K562 (cell line): ENCODE data around the gene RDH11. TPM values are rescaled to one million over a fixed set of nuclear protein-coding genes. Genes with fewer than 3 reads are reported as not detected.
A peak's percentile ranks its signal among the peaks of the same experiment; 100 is the strongest.

Source experiments
- ARID2 ChIP-seq: fragments of 450-650 bp; IDR thresholded peaks from 2 replicates; pipeline ENCODE4 v1.6.1; 2017; ENCODE audit warnings: antibody characterized with exemption, mild to moderate bottlenecking
- CREBBP ChIP-seq: IDR thresholded peaks from one replicate; pipeline ENCODE4 v1.6.1; 2012; ENCODE audit warnings: low read depth, mild to moderate bottlenecking, control low read depth, inconsistent platforms, low read length
- CREM ChIP-seq: IDR thresholded peaks from 2 replicates; pipeline ENCODE4 v1.6.1; 2014; ENCODE audit warnings: antibody characterized with exemption, low read depth
- ELF4 ChIP-seq: fragments of 450-650 bp; formaldehyde crosslinking; IDR thresholded peaks from 2 replicates; pipeline ENCODE4 v1.4.0; 2022; ENCODE audit warnings: missing genetic modification characterization
- GATAD2B ChIP-seq: fragments of 450-650 bp; IDR thresholded peaks from 2 replicates; pipeline ENCODE4 v1.6.1; 2017; ENCODE audit warnings: mild to moderate bottlenecking, borderline replicate concordance
- ILF3 ChIP-seq: fragments of 450-650 bp; IDR thresholded peaks from 2 replicates; pipeline ENCODE4 v1.6.1; 2018; ENCODE audit warnings: antibody characterized with exemption, mild to moderate bottlenecking, moderate library complexity, borderline replicate concordance
- MECOM ChIP-seq: fragments of 250-450 bp; sonication (Bioruptor Pico); IDR thresholded peaks from 2 replicates; pipeline ENCODE4 v1.8.0; 2022; ENCODE audit warnings: inconsistent platforms
- MYNN ChIP-seq, 2 experiments: sonication (generic); formaldehyde crosslinking in 1 of 2; IDR thresholded peaks; 2 replicates each; pipeline versions ENCODE4 v1.5.0 to v1.6.1; 2016 to 2020; ENCODE audit warnings: antibody characterized with exemption in 1 of 2, missing genetic modification reagents in 1 of 2
- TOE1 ChIP-seq, 2 experiments: fragments of 450-650 bp in 1 of 2; sonication (generic) in 1 of 2; formaldehyde crosslinking in 1 of 2; IDR thresholded peaks; 2 replicates each; pipeline versions ENCODE4 v1.7.1 to v1.8.0; 2016 to 2022; ENCODE audit warnings: borderline replicate concordance in 2 of 2, mild to moderate bottlenecking in 2 of 2, antibody characterized with exemption in 1 of 2, inconsistent platforms in 1 of 2, low read depth in 1 of 2, missing genetic modification reagents in 1 of 2, moderate library complexity in 1 of 2
- ZNF253 ChIP-seq: fragments of 250-450 bp; sonication (Bioruptor Pico); conservative IDR thresholded peaks from 2 replicates; pipeline ENCODE4 v1.6.1; 2021; ENCODE audit warnings: mild to moderate bottlenecking
- polyA plus RNA-seq, 8 experiments: library from polyadenylated mRNA; depleted of rRNA in 4 of 8; stranded (reverse) in 5 of 8; unstranded in 3 of 8; fragments of >200 nt; fragmentation: Nextera tagmentation in 2 of 8; fragmentation: Illumina TruSeq in 1 of 8; extraction: Ambion mirVana in 2 of 8; extraction: Trizol in 1 of 8; gene quantifications; 2 replicates each; pipeline versions ENCODE4 v1.2.1 to v1.2.3, GENCODE V29; 2011 to 2014; ENCODE audit warnings: inconsistent platforms in 1 of 8, missing spikeins in 1 of 8
- total RNA-seq, 7 experiments: library from RNA; depleted of rRNA in 6 of 7; stranded (reverse); fragments of >200 nt in 6 of 7; fragmentation: Illumina TruSeq in 2 of 7; extraction: Trizol in 2 of 7; gene quantifications; 2 replicates each; pipeline versions ENCODE4 v1.2.1 to v1.2.3, GENCODE V29; 2011 to 2021; ENCODE audit warnings: low replicate concordance in 1 of 7
- TF ChIP-seq, protein P1 (sequence below), 2 experiments: fragments of 450-650 bp in 1 of 2; sonication (generic) in 1 of 2; formaldehyde crosslinking in 1 of 2; IDR thresholded peaks in 1 of 2; conservative IDR thresholded peaks in 1 of 2; 2 replicates each; pipeline versions ENCODE4 v1.6.1 to v1.8.1; 2016 to 2023; ENCODE audit warnings: mild to moderate bottlenecking in 2 of 2, moderate library complexity in 2 of 2, inconsistent platforms in 1 of 2, missing genetic modification reagents in 1 of 2
- TF ChIP-seq, protein P2 (sequence below): fragments of 250-450 bp; sonication (Bioruptor Pico); IDR thresholded peaks from 2 replicates; pipeline ENCODE4 v1.5.1; 2021; ENCODE audit warnings: mild to moderate bottlenecking
- TF ChIP-seq, protein P3 (sequence below): fragments of 450-650 bp; IDR thresholded peaks from 2 replicates; pipeline ENCODE4 v1.6.1; 2016; ENCODE audit warnings: borderline replicate concordance
- TF ChIP-seq, protein P4 (sequence below): sonication (generic); formaldehyde crosslinking; IDR thresholded peaks from 2 replicates; pipeline ENCODE4 v1.9.0; 2022; ENCODE audit warnings: mild to moderate bottlenecking, missing genetic modification reagents
- TF ChIP-seq, protein P5 (sequence below): sonication (generic); formaldehyde crosslinking; IDR thresholded peaks from 2 replicates; pipeline ENCODE4 v1.8.1; 2023; ENCODE audit warnings: mild to moderate bottlenecking, missing genetic modification reagents, moderate library complexity

RDH11 gene
- total and polyA plus RNA-seq, 9 of the 15 experiments (the other 6 are each of a cell fraction or from before 2014, with no cell fraction given), result 50.6 to 172 (median 70.5) TPM

DNA sequence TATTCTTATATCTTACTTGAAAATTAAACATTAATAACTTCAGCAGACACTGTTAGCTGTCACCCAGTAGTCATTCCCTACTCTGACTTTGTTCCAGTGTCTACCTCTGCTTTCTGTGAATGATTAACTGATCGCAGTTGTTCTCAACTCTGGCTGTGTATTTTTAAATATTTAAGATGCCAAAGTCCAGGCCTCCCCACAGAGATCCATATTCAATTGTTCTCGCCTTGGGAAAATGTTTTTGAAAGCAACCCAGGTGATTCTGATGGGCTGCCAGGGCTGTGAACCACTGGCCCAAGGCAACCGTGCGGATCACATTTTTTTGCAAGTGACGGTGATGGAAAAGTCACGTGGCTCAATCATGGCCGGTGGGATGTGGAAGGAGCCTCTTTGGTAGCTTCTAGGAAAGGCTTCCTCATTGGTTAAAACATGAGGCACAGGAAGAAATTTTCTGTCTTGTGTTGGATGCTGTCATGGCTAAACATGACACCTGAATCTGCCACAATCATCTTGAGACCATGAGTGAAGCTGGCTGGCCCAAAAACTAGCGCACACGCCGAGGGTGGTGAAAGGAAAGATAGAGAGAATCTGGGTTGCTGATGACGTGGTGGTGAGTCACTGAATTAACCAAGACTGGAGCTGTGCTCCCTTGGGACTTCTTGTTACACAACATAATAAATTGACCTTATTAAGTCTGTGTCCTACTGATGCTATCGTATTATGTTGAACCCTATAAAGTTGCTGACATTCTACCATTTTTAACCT lies 43.4 kb upstream of the RDH11 start (continued):
- TF ChIP-seq TOE1 (IDR thresholded peaks at IDR 0.05; ENCODE audit: borderline replicate concordance), result peak; percentile 57; the same call in 1 of the 2 replicates
- TF ChIP-seq TOE1 (CRISPR knock-in tag; IDR thresholded peaks at IDR 0.05; ENCODE audit: borderline replicate concordance, low read depth), result no peak
- TF ChIP-seq, protein P1, sequence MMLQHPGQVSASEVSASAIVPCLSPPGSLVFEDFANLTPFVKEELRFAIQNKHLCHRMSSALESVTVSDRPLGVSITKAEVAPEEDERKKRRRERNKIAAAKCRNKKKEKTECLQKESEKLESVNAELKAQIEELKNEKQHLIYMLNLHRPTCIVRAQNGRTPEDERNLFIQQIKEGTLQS (IDR thresholded peaks at IDR 0.05), result peak; percentile 91
- TF ChIP-seq, protein P1 (CRISPR knock-in tag; conservative IDR thresholded peaks at IDR 0.05), result 0 out of 2 replicates have a peak, but pooled peaks have one; percentile 52
- TF ChIP-seq GATAD2B, result no peak
- TF ChIP-seq, protein P2, sequence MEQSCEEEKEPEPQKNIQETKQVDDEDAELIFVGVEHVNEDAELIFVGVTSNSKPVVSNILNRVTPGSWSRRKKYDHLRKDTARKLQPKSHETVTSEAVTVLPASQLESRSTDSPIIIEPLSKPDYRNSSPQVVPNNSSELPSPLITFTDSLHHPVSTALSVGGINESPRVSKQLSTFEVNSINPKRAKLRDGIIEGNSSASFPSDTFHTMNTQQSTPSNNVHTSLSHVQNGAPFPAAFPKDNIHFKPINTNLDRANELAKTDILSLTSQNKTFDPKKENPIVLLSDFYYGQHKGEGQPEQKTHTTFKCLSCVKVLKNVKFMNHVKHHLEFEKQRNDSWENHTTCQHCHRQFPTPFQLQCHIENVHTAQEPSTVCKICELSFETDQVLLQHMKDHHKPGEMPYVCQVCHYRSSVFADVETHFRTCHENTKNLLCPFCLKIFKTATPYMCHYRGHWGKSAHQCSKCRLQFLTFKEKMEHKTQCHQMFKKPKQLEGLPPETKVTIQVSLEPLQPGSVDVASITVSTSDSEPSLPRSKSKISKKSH, result no peak
- no peak for TF ChIP-seq ELF4 (CRISPR knock-in tag)
- peak; percentile 76 for TF ChIP-seq CREM
- TF ChIP-seq, protein P3, sequence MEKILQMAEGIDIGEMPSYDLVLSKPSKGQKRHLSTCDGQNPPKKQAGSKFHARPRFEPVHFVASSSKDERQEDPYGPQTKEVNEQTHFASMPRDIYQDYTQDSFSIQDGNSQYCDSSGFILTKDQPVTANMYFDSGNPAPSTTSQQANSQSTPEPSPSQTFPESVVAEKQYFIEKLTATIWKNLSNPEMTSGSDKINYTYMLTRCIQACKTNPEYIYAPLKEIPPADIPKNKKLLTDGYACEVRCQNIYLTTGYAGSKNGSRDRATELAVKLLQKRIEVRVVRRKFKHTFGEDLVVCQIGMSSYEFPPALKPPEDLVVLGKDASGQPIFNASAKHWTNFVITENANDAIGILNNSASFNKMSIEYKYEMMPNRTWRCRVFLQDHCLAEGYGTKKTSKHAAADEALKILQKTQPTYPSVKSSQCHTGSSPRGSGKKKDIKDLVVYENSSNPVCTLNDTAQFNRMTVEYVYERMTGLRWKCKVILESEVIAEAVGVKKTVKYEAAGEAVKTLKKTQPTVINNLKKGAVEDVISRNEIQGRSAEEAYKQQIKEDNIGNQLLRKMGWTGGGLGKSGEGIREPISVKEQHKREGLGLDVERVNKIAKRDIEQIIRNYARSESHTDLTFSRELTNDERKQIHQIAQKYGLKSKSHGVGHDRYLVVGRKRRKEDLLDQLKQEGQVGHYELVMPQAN, result no peak
- TF ChIP-seq, protein P4, sequence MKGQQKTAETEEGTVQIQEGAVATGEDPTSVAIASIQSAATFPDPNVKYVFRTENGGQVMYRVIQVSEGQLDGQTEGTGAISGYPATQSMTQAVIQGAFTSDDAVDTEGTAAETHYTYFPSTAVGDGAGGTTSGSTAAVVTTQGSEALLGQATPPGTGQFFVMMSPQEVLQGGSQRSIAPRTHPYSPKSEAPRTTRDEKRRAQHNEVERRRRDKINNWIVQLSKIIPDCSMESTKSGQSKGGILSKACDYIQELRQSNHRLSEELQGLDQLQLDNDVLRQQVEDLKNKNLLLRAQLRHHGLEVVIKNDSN (CRISPR knock-in tag), result peak; percentile 70
- TF ChIP-seq CREBBP, result no peak
- TF ChIP-seq ARID2, result no peak
- no peak for TF ChIP-seq ZNF253 (CRISPR knock-in tag)
- TF ChIP-seq, protein P5, sequence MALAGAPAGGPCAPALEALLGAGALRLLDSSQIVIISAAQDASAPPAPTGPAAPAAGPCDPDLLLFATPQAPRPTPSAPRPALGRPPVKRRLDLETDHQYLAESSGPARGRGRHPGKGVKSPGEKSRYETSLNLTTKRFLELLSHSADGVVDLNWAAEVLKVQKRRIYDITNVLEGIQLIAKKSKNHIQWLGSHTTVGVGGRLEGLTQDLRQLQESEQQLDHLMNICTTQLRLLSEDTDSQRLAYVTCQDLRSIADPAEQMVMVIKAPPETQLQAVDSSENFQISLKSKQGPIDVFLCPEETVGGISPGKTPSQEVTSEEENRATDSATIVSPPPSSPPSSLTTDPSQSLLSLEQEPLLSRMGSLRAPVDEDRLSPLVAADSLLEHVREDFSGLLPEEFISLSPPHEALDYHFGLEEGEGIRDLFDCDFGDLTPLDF, result no peak
- TF ChIP-seq MECOM (CRISPR knock-in tag), result no peak
- no peak for TF ChIP-seq MYNN (IDR thresholded peaks at IDR 0.05)
- no peak for TF ChIP-seq MYNN (CRISPR knock-in tag; IDR thresholded peaks at IDR 0.05)
- TF ChIP-seq ILF3, result no peak
